H1 (cell line): ENCODE results near the gene ABCA6. TPM values are rescaled to one million over a fixed set of nuclear protein-coding genes. Genes with fewer than 3 reads are reported as not detected.
"Not testable (repeated sequence)": the region's sequence is repeated elsewhere in the genome, so short reads cannot be mapped to it uniquely, and the experiment has no call there.

Experiments used
- CTCF ChIA-PET: fragments of 300-600 bp; sonication (Branson Sonifier 250); formaldehyde crosslinking; loops from one replicate; lab custom pipeline; 2021; ENCODE audit not compliant: partially characterized antibody; lab: Charles Lee
- POLR2A ChIA-PET: fragments of 300-600 bp; sonication (Branson Sonifier 250); formaldehyde crosslinking; loops from one replicate; lab custom pipeline; 2021; ENCODE audit warnings: inconsistent platforms; ENCODE audit not compliant: partially characterized antibody; lab: Charles Lee
- DNase-seq, 2 experiments: peaks; one replicate each; pipeline versions ENCODE4 v3.0.0 to v3.0.0-alpha.2; 2010 to 2022; ENCODE audit warnings: low spot score in 2 of 2, low read depth in 1 of 2, mixed read lengths in 1 of 2
- FAIRE-seq: peaks from 2 replicates; lab custom pipeline; 2011; peaks lifted over from hg19 to GRCh38; lab: Jason Lieb, UNC
- H2AFZ ChIP-seq: 2 replicates; pipeline ENCODE4 v1.8.1; 2012; ENCODE audit warnings: low read length, inconsistent platforms
- H2AK5ac ChIP-seq: 2 replicates; pipeline ENCODE4 v1.6.1; 2013; ENCODE audit warnings: low read depth, low read length
- H2BK120ac ChIP-seq: replicated peaks from 2 replicates; pipeline ENCODE3; 2013; ENCODE audit warnings: low read depth, low read length, inconsistent platforms
- H2BK12ac ChIP-seq: 2 replicates; pipeline ENCODE4 v1.6.1; 2013; ENCODE audit warnings: low read depth, low read length
- H2BK15ac ChIP-seq: 2 replicates; pipeline ENCODE4 v1.6.1; 2013; ENCODE audit warnings: low read length
- H2BK20ac ChIP-seq: 2 replicates; pipeline ENCODE4 v1.6.1; 2013; ENCODE audit warnings: low read length
- H2BK5ac ChIP-seq: 2 replicates; pipeline ENCODE4 v1.6.1; 2013; ENCODE audit warnings: low read depth, low read length
- H3K14ac ChIP-seq: 2 replicates; pipeline ENCODE4 v1.6.1; 2013; ENCODE audit warnings: inconsistent platforms; ENCODE audit not compliant: insufficient read length
- H3K18ac ChIP-seq: 2 replicates; pipeline ENCODE4 v1.6.1; 2013; ENCODE audit warnings: low read length; ENCODE audit errors: extremely low read depth
- H3K23ac ChIP-seq: 2 replicates; pipeline ENCODE4 v1.6.1; 2013; ENCODE audit warnings: inconsistent platforms; ENCODE audit not compliant: insufficient read length
- H3K23me2 ChIP-seq: 2 replicates; pipeline ENCODE4 v1.6.1; 2013; ENCODE audit warnings: low read depth, low read length
- H3K27ac ChIP-seq: 2 replicates; pipeline ENCODE4 v1.6.1; 2011; ENCODE audit warnings: low read depth, low read length, inconsistent platforms
- H3K27me3 ChIP-seq, 4 experiments: replicated peaks in 1 of 4; 1 replicate in 1 of 4; 2 replicates in 3 of 4; pipeline versions ENCODE4 v1.6.1 to v1.8.1; 2011 to 2013; ENCODE audit warnings: low read length in 3 of 4, mild to moderate bottlenecking in 3 of 4, inconsistent platforms in 2 of 4, mixed read lengths in 2 of 4, moderate library complexity in 1 of 4; ENCODE audit not compliant: control insufficient read depth in 3 of 4, insufficient read depth in 3 of 4; ENCODE audit errors: extremely low read depth in 1 of 4
- H3K36me3 ChIP-seq, 4 experiments: 2 replicates each; pipeline versions ENCODE4 v1.6.1 to v1.8.1; 2011 to 2013; ENCODE audit warnings: mild to moderate bottlenecking in 4 of 4, low read length in 3 of 4, moderate library complexity in 2 of 4, control low read depth in 1 of 4, inconsistent platforms in 1 of 4; ENCODE audit not compliant: insufficient read depth in 4 of 4, control insufficient read depth in 2 of 4
- H3K4ac ChIP-seq: replicated peaks from 2 replicates; pipeline ENCODE3; 2013; ENCODE audit warnings: low read length, low read depth, mixed read lengths, inconsistent platforms; ENCODE audit not compliant: insufficient read length
- H3K4me1 ChIP-seq, 4 experiments: replicated peaks in 1 of 4; 1 replicate in 1 of 4; 2 replicates in 3 of 4; pipeline versions ENCODE4 v1.6.1 to v1.8.1; 2011 to 2013; ENCODE audit warnings: low read length in 3 of 4, inconsistent platforms in 2 of 4, mixed read lengths in 1 of 4; ENCODE audit not compliant: insufficient read depth in 4 of 4, control insufficient read depth in 3 of 4
- H3K4me2 ChIP-seq, 2 experiments: 2 replicates each; pipeline versions ENCODE4 v1.6.1 to v1.8.1; 2011 to 2013; ENCODE audit warnings: low read depth in 2 of 2, low read length in 2 of 2, control low read depth in 1 of 2, inconsistent platforms in 1 of 2, mild to moderate bottlenecking in 1 of 2; ENCODE audit not compliant: insufficient read depth in 1 of 2
- H3K4me3 ChIP-seq, 4 experiments: fragments of 200-600, 300-600 bp in 1 of 4; sonication (generic), shearing (Covaris generic), sonication (Bioruptor Twin) in 1 of 4; 2 replicates each; pipeline versions ENCODE4 v1.5.1 to v1.8.1; 2011 to 2016; ENCODE audit warnings: low read length in 4 of 4, low read depth in 3 of 4, control low read depth in 2 of 4, inconsistent platforms in 2 of 4, mild to moderate bottlenecking in 2 of 4, mixed read lengths in 1 of 4, moderate library complexity in 1 of 4; ENCODE audit not compliant: insufficient read depth in 2 of 4; ENCODE audit errors: extremely low read depth in 1 of 4
- H3K56ac ChIP-seq: replicated peaks from 2 replicates; pipeline ENCODE3; 2013; ENCODE audit warnings: low read depth, mild to moderate bottlenecking, mixed read lengths, low read length, inconsistent platforms; ENCODE audit not compliant: insufficient read length
- H3K79me1 ChIP-seq: 2 replicates; pipeline ENCODE4 v1.6.1; 2013; ENCODE audit warnings: low read depth, low read length, control low read depth
- H3K79me2 ChIP-seq, 2 experiments: 2 replicates each; pipeline versions ENCODE4 v1.6.1 to v1.8.1; 2012 to 2013; ENCODE audit warnings: low read length in 2 of 2, mild to moderate bottlenecking in 2 of 2, inconsistent platforms in 1 of 2; ENCODE audit not compliant: insufficient read depth in 2 of 2, control insufficient read depth in 1 of 2
- H3K9ac ChIP-seq, 4 experiments: replicated peaks in 1 of 4; 1 replicate in 1 of 4; 2 replicates in 3 of 4; pipeline versions ENCODE4 v1.6.1 to v1.8.1; 2011 to 2013; ENCODE audit warnings: low read depth in 3 of 4, low read length in 3 of 4, control low read depth in 2 of 4, mild to moderate bottlenecking in 2 of 4, moderate library complexity in 2 of 4, inconsistent platforms in 1 of 4; ENCODE audit errors: extremely low read depth in 1 of 4
- H3K9me3 ChIP-seq, 2 experiments: 2 replicates each; pipeline versions ENCODE4 v1.6.1 to v1.8.1; 2012 to 2013; ENCODE audit warnings: mild to moderate bottlenecking in 2 of 2, moderate library complexity in 2 of 2, control low read depth in 1 of 2, inconsistent platforms in 1 of 2, low read depth in 1 of 2, low read length in 1 of 2, mixed read lengths in 1 of 2; ENCODE audit not compliant: insufficient read depth in 2 of 2
- H4K20me1 ChIP-seq, 2 experiments: replicated peaks in 1 of 2; 2 replicates each; pipeline versions ENCODE3 to v1.8.1; 2011 to 2013; ENCODE audit warnings: inconsistent platforms in 2 of 2, low read length in 2 of 2, mild to moderate bottlenecking in 1 of 2; ENCODE audit not compliant: insufficient read depth in 2 of 2, control insufficient read depth in 1 of 2
- H4K5ac ChIP-seq: 2 replicates; pipeline ENCODE4 v1.6.1; 2013; ENCODE audit warnings: low read length, low read depth, mixed read lengths, inconsistent platforms; ENCODE audit not compliant: insufficient read length
- H4K8ac ChIP-seq: 2 replicates; pipeline ENCODE4 v1.8.0; 2013; ENCODE audit warnings: mild to moderate bottlenecking, moderate library complexity, low read length, inconsistent platforms; ENCODE audit not compliant: insufficient read depth; ENCODE audit errors: extremely low read depth
- H4K91ac ChIP-seq: replicated peaks from 2 replicates; pipeline ENCODE3; 2013; ENCODE audit warnings: low read length, mixed read lengths, inconsistent platforms; ENCODE audit not compliant: insufficient read length
- polyA plus RNA-seq, 7 experiments: library from polyadenylated mRNA; depleted of rRNA in 3 of 7; stranded (reverse) in 5 of 7; unstranded in 2 of 7; fragments of >200 nt in 5 of 7; fragments of 200-250 nt in 2 of 7; gene quantifications; 1 replicate in 5 of 7; 2 replicates in 1 of 7; 4 replicates in 1 of 7; pipeline versions ENCODE4 v1.2.1 to v1.2.3, GENCODE V29; 2011 to 2013; ENCODE audit warnings: missing spikeins in 2 of 7, mixed read lengths in 2 of 7
- total RNA-seq: library from RNA; stranded (reverse); fragmentation: NEBNext Ultra II Directional; extraction: Animal tissue kit (Norgen Biotek cat#: 25700); gene quantifications from 2 replicates; pipeline ENCODE4 v1.2.1, GENCODE V29; 2021

The ABCA6 gene
- total and polyA plus RNA-seq, 2 of the 8 experiments (the other 6 are each of a cell fraction or from before 2014, with no cell fraction given): not detected

GRCh38 chr17:69168642-69169041 is 26.9 kb upstream of the ABCA6 start:
- H2BK12ac ChIP-seq, H3K4ac ChIP-seq, H3K79me2 ChIP-seq, H3K27ac ChIP-seq, CTCF ChIA-PET, H2BK5ac ChIP-seq, H3K9ac ChIP-seq, H3K23me2 ChIP-seq, H2BK20ac ChIP-seq, H3K27me3 ChIP-seq, H3K56ac ChIP-seq, H3K79me1 ChIP-seq, H4K5ac ChIP-seq, H4K20me1 ChIP-seq, H4K8ac ChIP-seq, POLR2A ChIA-PET, H3K18ac ChIP-seq, H3K4me3 ChIP-seq, H3K9me3 ChIP-seq, H3K23ac ChIP-seq, FAIRE-seq, H2AFZ ChIP-seq, H4K91ac ChIP-seq, H3K14ac ChIP-seq, H2AK5ac ChIP-seq, H2BK120ac ChIP-seq, H2BK15ac ChIP-seq, H3K4me2 ChIP-seq, DNase-seq, H3K36me3 ChIP-seq, H3K4me1 ChIP-seq: not testable (repeated sequence)
